Kidney (tissue), 14 donors: ENCODE data around the gene ANKS1B. TPM values are rescaled to one million over a fixed set of nuclear protein-coding genes. Genes with fewer than 3 reads are reported as not detected.
A peak's percentile ranks its signal among the peaks of the same experiment; 100 is the strongest.

Experiments
- DNase-seq, 5 donors: peaks; one replicate each; pipeline ENCODE4 v3.0.0-alpha.2; 2013 to 2020
- FAIRE-seq: peaks from 2 replicates; lab custom pipeline; 2012; peaks lifted over from hg19 to GRCh38; lab: Jason Lieb, UNC
- H3K27ac ChIP-seq, 2 donors: one replicate each; pipeline ENCODE4 v1.7.0; 2013; ENCODE audit warnings: low read depth in 2 of 2, low read length in 2 of 2, inconsistent platforms in 1 of 2
- H3K27me3 ChIP-seq: one replicate; pipeline ENCODE4 v1.7.1; 2013; ENCODE audit warnings: low read length, inconsistent platforms; ENCODE audit not compliant: control insufficient read depth, insufficient read depth
- H3K36me3 ChIP-seq, 3 donors: one replicate each; pipeline versions ENCODE4 v1.7.0 to v1.7.1; 2013; ENCODE audit warnings: low read length in 3 of 3, control low read depth in 1 of 3, inconsistent platforms in 1 of 3; ENCODE audit not compliant: insufficient read depth in 3 of 3, control insufficient read depth in 2 of 3
- H3K4me1 ChIP-seq, 3 donors: one replicate each; pipeline versions ENCODE4 v1.7.0 to v1.7.1; 2013; ENCODE audit warnings: low read length in 3 of 3, inconsistent platforms in 1 of 3, low read depth in 1 of 3; ENCODE audit not compliant: control insufficient read depth in 2 of 3, insufficient read depth in 2 of 3
- H3K4me3 ChIP-seq, 3 donors: one replicate each; pipeline versions ENCODE4 v1.7.0 to v1.8.1; 2013; ENCODE audit warnings: low read length in 3 of 3, control low read depth in 1 of 3, inconsistent platforms in 1 of 3
- H3K9ac ChIP-seq, 3 donors: one replicate each; pipeline versions ENCODE4 v1.7.0 to v1.7.1; 2013; ENCODE audit warnings: low read length in 3 of 3, control low read depth in 1 of 3, inconsistent platforms in 1 of 3
- H3K9me3 ChIP-seq, 3 donors: one replicate each; pipeline versions ENCODE4 v1.7.0 to v1.7.1; 2013; ENCODE audit warnings: low read length in 3 of 3, control low read depth in 1 of 3, inconsistent platforms in 1 of 3; ENCODE audit not compliant: control insufficient read depth in 2 of 3, insufficient read depth in 1 of 3
- intact Hi-C: fragments of 100-400 bp; cut with DNase I; formaldehyde crosslinking; loops from one replicate; pipeline ENCODE4 v1.11.1; 2022
- polyA plus RNA-seq: library from polyadenylated mRNA; stranded (reverse); fragments of 350-450 nt; fragmentation: Illumina TruSeq; extraction: RNeasy Lipid Tissue Mini Kit (QIAGEN cat#74804); gene quantifications from one replicate; pipeline ENCODE4 v1.2.3, GENCODE V29; 2014; ENCODE audit warnings: low read depth, low replicate concordance; ENCODE audit not compliant: insufficient read depth
- total RNA-seq: library from RNA; stranded (reverse); fragmentation: NEBNext Ultra II Directional; extraction: Animal tissue kit (Norgen Biotek cat#: 25700); gene quantifications from one replicate; pipeline ENCODE4 v1.2.1, GENCODE V29; 2021
- TF ChIP-seq, protein P1 (sequence below): IDR thresholded peaks from 3 replicates; pipeline ENCODE4 v1.5.1; 2012; ENCODE audit warnings: mild to moderate bottlenecking, moderate library complexity, borderline replicate concordance; ENCODE audit not compliant: insufficient read depth; ENCODE audit errors: extremely low read depth
- donor health status: control.
- donor health status: control.
- donor health status: control.
- donor health status: control.
- donor health status: control.
- donor health status: DM: yes; HTN: yes; CAD: no.
- donor health status: Normal renal cell carcinoma (clear cell type).

Gene ANKS1B
- total and polyA plus RNA-seq, 2 donors from 2014 or later = 1.7 to 5.8 TPM

DNA sequence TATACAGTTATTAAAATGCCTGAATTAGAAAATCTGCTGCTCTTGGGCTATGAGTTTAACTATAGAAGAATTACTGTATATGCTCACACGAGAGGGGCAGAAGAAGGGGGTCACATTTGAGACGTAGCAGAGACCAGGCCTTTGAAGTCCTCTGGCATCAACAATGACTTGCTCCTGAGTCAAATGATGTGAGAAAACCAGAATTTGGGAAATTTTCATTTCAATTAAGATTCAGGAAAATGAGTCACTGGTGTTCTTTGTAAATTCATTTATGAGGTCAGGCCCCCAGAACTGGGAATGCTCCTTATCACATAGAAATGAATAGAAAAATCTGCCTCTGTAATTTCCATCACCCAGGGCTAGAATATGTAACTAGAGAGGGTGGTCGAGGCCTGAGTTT lies 1246.7 kb downstream of the ANKS1B start:
- Histone ChIP-seq H3K9me3 (no peaks in the 10 kb centered on the region), H3K36me3 (no peaks in the 10 kb centered on the region), H3K4me3 (no peak overlapping the region), H3K4me1 (no peaks in the 10 kb centered on the region), H3K27me3 (no peaks in the 10 kb centered on the region), H3K27ac (no peak overlapping the region), H3K9ac (no peak overlapping the region)
- intact Hi-C loops = no loop called here
- DNase-seq (no peak), FAIRE-seq (no peak)
- TF ChIP-seq, protein P1, sequence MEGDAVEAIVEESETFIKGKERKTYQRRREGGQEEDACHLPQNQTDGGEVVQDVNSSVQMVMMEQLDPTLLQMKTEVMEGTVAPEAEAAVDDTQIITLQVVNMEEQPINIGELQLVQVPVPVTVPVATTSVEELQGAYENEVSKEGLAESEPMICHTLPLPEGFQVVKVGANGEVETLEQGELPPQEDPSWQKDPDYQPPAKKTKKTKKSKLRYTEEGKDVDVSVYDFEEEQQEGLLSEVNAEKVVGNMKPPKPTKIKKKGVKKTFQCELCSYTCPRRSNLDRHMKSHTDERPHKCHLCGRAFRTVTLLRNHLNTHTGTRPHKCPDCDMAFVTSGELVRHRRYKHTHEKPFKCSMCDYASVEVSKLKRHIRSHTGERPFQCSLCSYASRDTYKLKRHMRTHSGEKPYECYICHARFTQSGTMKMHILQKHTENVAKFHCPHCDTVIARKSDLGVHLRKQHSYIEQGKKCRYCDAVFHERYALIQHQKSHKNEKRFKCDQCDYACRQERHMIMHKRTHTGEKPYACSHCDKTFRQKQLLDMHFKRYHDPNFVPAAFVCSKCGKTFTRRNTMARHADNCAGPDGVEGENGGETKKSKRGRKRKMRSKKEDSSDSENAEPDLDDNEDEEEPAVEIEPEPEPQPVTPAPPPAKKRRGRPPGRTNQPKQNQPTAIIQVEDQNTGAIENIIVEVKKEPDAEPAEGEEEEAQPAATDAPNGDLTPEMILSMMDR = no peak

DNA sequence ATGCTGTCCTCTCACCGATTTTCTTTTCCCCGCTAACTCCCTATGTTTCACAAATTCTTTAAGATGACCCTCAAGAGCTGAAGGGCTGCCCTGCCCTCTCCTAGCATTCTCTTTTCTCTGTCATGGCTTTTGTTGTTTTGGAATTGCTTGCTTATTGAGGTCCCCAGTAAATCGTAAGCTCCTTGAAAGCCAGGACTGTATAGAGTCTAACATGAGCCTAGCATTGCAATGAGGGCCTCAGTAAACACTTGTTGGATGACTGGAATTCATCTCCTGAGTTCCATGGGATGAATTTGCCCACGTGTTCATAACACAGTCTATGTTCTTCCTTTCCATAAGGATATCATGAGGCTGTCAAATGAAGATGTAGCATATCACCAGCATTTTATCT lies 1247.4 kb downstream of the ANKS1B start:
- TF ChIP-seq, protein P1 = no peak
- FAIRE-seq = no peak
- no peak overlapping the region for H3K9ac ChIP-seq
- H3K27me3 ChIP-seq = no peaks in the 10 kb centered on the region
- H3K9me3 ChIP-seq = no peaks in the 10 kb centered on the region
- no peak overlapping the region for H3K4me3 ChIP-seq
- DNase-seq = no peak
- H3K27ac ChIP-seq = no peak overlapping the region
- intact Hi-C loops = no loop called here
- H3K4me1 ChIP-seq = no peaks in the 10 kb centered on the region
- no peaks in the 10 kb centered on the region for H3K36me3 ChIP-seq

DNA sequence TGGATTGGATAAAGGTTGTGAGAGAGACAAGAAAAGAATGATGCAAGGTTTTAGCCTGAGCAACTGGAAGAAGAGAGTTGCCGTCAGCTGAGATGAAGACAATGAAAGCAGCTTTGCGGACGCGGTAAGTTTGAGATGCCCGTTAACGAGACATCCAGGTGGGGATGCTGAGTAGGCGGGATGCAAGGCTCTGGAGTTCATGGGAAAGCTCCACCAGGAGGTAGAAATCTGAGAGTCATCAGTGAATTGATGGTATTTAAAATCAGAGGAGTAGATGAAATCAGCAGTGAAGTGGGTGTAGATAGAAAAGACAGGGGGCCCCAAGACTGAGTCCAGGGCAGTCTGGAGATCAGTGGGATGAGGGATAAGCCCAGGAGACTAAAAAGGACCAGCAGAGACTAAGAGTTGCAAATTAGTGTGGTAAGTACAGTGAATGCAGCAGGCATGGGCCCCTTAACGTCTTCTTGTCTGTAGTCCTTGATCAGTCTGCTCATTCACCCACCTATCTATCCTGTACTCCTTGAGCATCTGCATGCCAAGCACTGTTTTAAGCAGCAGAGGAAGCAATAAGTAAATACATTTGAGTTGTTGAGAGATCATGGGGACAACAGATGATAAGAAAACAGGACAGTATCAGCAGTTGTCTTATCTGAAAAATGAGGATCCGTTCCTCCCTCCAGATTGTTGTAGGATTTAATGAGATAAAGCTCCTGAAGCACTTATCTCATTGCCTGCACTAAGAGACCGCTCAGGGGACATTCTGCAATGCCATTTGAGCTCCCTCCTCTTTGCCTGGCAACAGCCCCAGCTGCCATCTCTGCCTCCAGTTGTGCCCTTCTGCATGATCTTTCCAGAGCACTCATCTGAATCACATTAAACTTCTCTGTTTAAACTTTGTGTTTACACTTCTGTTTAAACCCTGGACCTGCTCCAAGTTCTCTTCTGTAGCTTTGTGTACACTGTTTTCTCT lies 1248.1 kb downstream of the ANKS1B start:
- Histone ChIP-seq H3K27me3 (no peaks in the 10 kb centered on the region), H3K4me3 (no peak overlapping the region), H3K9me3 (no peaks in the 10 kb centered on the region), H3K27ac (no peak overlapping the region), H3K9ac (no peak overlapping the region), H3K36me3 (no peaks in the 10 kb centered on the region), H3K4me1 (no peaks in the 10 kb centered on the region)
- no peak for FAIRE-seq
- intact Hi-C loops = no loop called here
- TF ChIP-seq, protein P1 = no peak
- peak in 2 of 5 donors; percentile 18 to 29 for DNase-seq
